ENCODE measurements around the gene RPTOR. TPM values are rescaled to one million over a fixed set of nuclear protein-coding genes. Genes with fewer than 3 reads are reported as not detected.

Gene RPTOR
- total RNA-seq, 6 experiments from 2014 or later: 34.4 to 39.2 (median 35.5) TPM

GRCh38 chr17:80639658-80640057 is 95.0 kb downstream of the RPTOR start:
- Mint-ChIP-seq H3K36me3 (ENCODE audit: low read depth) (peaks cover 20% of the 10 kb centered on the region), H3K4me3 (peak overlapping the region; percentile 14; the same call in 1 of the 2 replicates), H3K9me3 (no peaks in the 10 kb centered on the region), H3K27ac (no peak overlapping the region), H3K4me1 (ENCODE audit: low read depth) (peaks cover 10% of the 10 kb centered on the region), H3K27me3 (ENCODE audit: insufficient read depth) (no peaks in the 10 kb centered on the region; the same call in 1 of the 2 replicates)
- DNase-seq: no peak
- TF ChIP-seq CTCF (IDR thresholded peaks at IDR 0.05): no peak

- H3K9me3 Mint-ChIP-seq: no peaks in the 10 kb centered on the region
- no peak overlapping the region for H3K4me3 Mint-ChIP-seq
- H3K4me1 Mint-ChIP-seq (ENCODE audit: low read depth): peaks cover 19% of the 10 kb centered on the region
- no peaks in the 10 kb centered on the region; the same call in 1 of the 2 replicates for H3K27me3 Mint-ChIP-seq (ENCODE audit: insufficient read depth)
- TF ChIP-seq CTCF (IDR thresholded peaks at IDR 0.05): no peak
- no peak for DNase-seq
- peaks cover 21% of the 10 kb centered on the region for H3K36me3 Mint-ChIP-seq (ENCODE audit: low read depth)
- H3K27ac Mint-ChIP-seq: no peak overlapping the region
Measured at GRCh38 chr17:80640366-80641084, 95.9 kb downstream of the RPTOR start.

GRCh38 chr17:80643326-80644099 is 98.9 kb downstream of the RPTOR start:
- Mint-ChIP-seq H3K36me3 (ENCODE audit: low read depth) (peaks cover 25% of the 10 kb centered on the region), H3K27ac (no peak overlapping the region), H3K4me3 (no peak overlapping the region), H3K27me3 (ENCODE audit: insufficient read depth) (no peaks in the 10 kb centered on the region; the same call in 1 of the 2 replicates), H3K9me3 (no peaks in the 10 kb centered on the region), H3K4me1 (ENCODE audit: low read depth) (peaks cover 39% of the 10 kb centered on the region)
- DNase-seq: no peak
- TF ChIP-seq CTCF (IDR thresholded peaks at IDR 0.05): no peak

GRCh38 chr17:80644536-80644935 is 99.9 kb downstream of the RPTOR start:
- H3K4me3 Mint-ChIP-seq: no peak overlapping the region
- peak; percentile 21 for DNase-seq
- H3K27me3 Mint-ChIP-seq (ENCODE audit: insufficient read depth): no peaks in the 10 kb centered on the region; the same call in 1 of the 2 replicates
- no peaks in the 10 kb centered on the region for H3K9me3 Mint-ChIP-seq
- no peak overlapping the region for H3K27ac Mint-ChIP-seq
- H3K4me1 Mint-ChIP-seq (ENCODE audit: low read depth): peaks cover 49% of the 10 kb centered on the region
- H3K36me3 Mint-ChIP-seq (ENCODE audit: low read depth): peaks cover 32% of the 10 kb centered on the region
- no peak for TF ChIP-seq CTCF (IDR thresholded peaks at IDR 0.05)

- H3K36me3 Mint-ChIP-seq (ENCODE audit: low read depth): peaks cover 41% of the 10 kb centered on the region
- H3K27ac Mint-ChIP-seq: no peak overlapping the region
- peaks cover 62% of the 10 kb centered on the region for H3K4me1 Mint-ChIP-seq (ENCODE audit: low read depth)
- no peak for TF ChIP-seq CTCF (IDR thresholded peaks at IDR 0.05)
- H3K4me3 Mint-ChIP-seq: no peak overlapping the region
- DNase-seq: no peak
- no peaks in the 10 kb centered on the region for H3K9me3 Mint-ChIP-seq
- peaks cover 4% of the 10 kb centered on the region for H3K27me3 Mint-ChIP-seq (ENCODE audit: insufficient read depth)
Measured at GRCh38 chr17:80645706-80646325, 101.2 kb downstream of the RPTOR start.

Measured in HFFc6 (cell line).